Thymus (tissue), 11 donors: Measurements from ENCODE around the gene RAB43. TPM values are rescaled to one million over a fixed set of nuclear protein-coding genes. Genes with fewer than 3 reads are reported as not detected.
"Not testable (repeated sequence)": the region's sequence is repeated elsewhere in the genome, so short reads cannot be mapped to it uniquely, and the experiment has no call there.

ENCODE experiments used
- DNase-seq, 9 donors: peaks; one replicate each; pipeline ENCODE4 v3.0.0-alpha.2; 2013; ENCODE audit warnings: low spot score in 9 of 9, low read depth in 6 of 9, missing footprints in 1 of 9
- H3K27ac ChIP-seq, 2 donors: one replicate each; pipeline ENCODE4 v1.5.1; 2013; ENCODE audit warnings: control low read depth in 1 of 2, low read depth in 1 of 2, low read length in 1 of 2, mild to moderate bottlenecking in 1 of 2, moderate library complexity in 1 of 2
- H3K27me3 ChIP-seq, 2 donors: one replicate each; pipeline ENCODE4 v1.5.1; 2013; ENCODE audit warnings: low read length in 1 of 2; ENCODE audit not compliant: control insufficient read depth in 2 of 2, insufficient read depth in 1 of 2
- H3K36me3 ChIP-seq, 2 donors: one replicate each; pipeline ENCODE4 v1.5.1; 2013; ENCODE audit warnings: low read length in 1 of 2, mild to moderate bottlenecking in 1 of 2, moderate library complexity in 1 of 2; ENCODE audit not compliant: control insufficient read depth in 2 of 2, insufficient read depth in 2 of 2
- H3K4me1 ChIP-seq, 2 donors: one replicate each; pipeline ENCODE4 v1.5.1; 2013; ENCODE audit warnings: low read length in 2 of 2; ENCODE audit not compliant: control insufficient read depth in 2 of 2, insufficient read depth in 2 of 2
- H3K4me3 ChIP-seq, 2 donors: one replicate each; pipeline ENCODE4 v1.5.1; 2013; ENCODE audit warnings: low read length in 2 of 2, control low read depth in 1 of 2, mild to moderate bottlenecking in 1 of 2
- H3K9me3 ChIP-seq, 2 donors: one replicate each; pipeline ENCODE4 v1.5.1; 2013; ENCODE audit warnings: low read length in 1 of 2, mild to moderate bottlenecking in 1 of 2; ENCODE audit not compliant: control insufficient read depth in 2 of 2, insufficient read depth in 1 of 2
- WGBS: extraction: QIAGEN DNeasy Blood & Tissue Kit; methylation state at CpG from one replicate; pipeline ENCODE4 v1.1.7; 2013; 5-methylcytosine and 5-hydroxymethylcytosine counted together
- polyA plus RNA-seq: library from polyadenylated mRNA; stranded (reverse); fragments of 200-250 nt; gene quantifications from one replicate; pipeline ENCODE4 v1.2.3, GENCODE V29; 2013
- total RNA-seq: library from RNA; stranded (reverse); fragments of 120-200 nt; gene quantifications from one replicate; pipeline ENCODE4 v1.2.4, GENCODE V29; 2013
- donor health status: healthy.

RAB43 gene
- total and polyA plus RNA-seq, 2 donors, result 12.8 to 21.2 TPM

DNA sequence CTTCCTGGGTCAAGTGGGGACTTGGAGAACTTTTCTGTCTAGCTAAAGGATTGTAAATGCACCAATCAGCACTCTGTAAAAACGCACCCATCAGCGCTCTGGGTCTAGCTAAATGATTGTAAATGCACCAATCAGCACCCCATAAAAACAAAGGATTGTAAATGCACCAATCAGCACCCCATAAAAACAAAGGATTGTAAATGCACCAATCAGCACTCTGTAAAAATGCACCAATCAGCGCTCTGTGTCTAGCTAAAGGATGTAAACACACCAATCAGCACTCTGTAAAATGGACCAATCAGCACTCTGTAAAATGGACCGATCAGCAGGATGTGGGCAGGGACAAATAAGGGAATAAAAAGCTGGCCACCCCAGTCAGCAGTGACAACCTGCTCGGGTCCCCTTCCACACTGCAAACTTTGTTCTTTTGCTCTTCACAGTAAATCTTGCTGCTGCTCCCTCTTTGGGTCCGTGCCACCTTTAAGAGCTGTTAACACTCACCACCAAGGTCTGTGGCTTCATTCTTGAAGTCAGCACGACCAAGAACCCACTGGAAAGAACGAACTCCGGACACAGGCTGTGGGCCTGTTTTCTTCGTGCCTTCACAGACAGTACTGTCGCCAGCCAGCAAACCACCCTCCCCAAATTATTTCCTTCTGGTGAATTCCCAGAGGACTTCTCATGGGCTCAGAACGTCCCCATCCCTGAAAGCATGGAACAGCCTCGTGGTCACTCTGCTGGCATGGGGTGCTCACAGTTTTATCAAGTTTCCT is 52.1 kb downstream of the RAB43 start:
- H3K9me3 ChIP-seq, H3K36me3 ChIP-seq, DNase-seq, H3K4me3 ChIP-seq, H3K27ac ChIP-seq, H3K27me3 ChIP-seq, H3K4me1 ChIP-seq: not testable (repeated sequence)
- WGBS, result 92% methylated on average over 13 of the region's 13 CpGs

DNA sequence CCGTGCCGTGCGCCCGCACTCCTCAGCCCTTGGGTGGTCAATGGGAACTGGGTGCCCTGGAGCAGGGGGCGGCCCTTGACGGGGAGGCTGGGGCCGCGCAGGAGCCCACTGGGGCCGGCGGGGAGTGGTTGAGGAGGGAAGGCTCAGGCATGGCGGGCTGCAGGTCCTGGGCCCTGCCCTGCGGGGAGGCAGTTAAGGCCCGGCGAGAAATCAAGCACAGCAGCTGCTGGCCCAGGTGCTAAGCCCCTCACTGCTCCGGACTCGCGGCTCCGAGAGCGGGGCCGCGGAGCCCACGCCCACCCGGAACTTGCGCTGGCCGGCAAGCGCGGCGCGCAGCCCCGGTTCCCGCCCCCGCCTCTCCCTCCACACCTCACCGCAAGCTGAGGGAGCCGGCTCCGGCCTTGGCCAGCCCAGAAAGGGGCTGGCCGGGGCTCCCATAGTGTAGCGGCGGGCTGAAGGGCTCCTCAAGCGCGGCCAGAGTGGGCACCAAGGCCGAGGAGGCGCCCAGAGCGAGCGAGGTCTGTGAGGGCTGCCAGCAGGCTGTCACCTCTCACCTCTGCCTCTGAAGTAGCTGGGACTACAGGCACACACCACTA is 53.2 kb downstream of the RAB43 start:
- 18% methylated on average over 44 of the region's 44 CpGs for WGBS
- DNase-seq, result no peak
- peaks cover 2 to 7% of the 10 kb centered on the region in 2 donors for H3K4me1 ChIP-seq
- H3K4me3 ChIP-seq, result peak overlapping the region; percentile 27 to 42
- no peaks in the 10 kb centered on the region for H3K36me3 ChIP-seq
- no peak overlapping the region for H3K27ac ChIP-seq
- peaks cover 0 to 10% of the 10 kb centered on the region in 2 donors for H3K27me3 ChIP-seq
- H3K9me3 ChIP-seq, result no peaks in the 10 kb centered on the region

DNA sequence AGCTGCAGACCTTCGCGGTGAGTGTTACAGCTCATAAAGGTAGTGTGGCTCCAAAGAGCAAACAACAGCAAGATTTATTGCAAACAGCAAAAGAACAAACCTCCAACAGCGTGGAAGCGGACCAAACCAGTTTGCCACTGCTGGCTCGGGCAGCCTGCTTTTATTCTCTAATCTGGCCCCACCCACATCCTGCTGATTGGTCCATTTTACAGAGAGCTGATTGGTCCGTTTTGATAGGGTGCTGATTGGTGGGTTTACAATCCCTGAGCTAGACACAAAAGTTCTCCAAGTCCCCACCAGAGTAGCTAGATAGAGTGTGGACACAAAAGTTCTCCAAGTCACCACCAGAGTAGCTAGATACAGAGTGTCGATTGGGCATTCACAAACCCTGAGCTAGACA is 53.9 kb downstream of the RAB43 start:
- DNase-seq, H3K4me3 ChIP-seq, H3K27ac ChIP-seq, H3K27me3 ChIP-seq, H3K4me1 ChIP-seq, H3K9me3 ChIP-seq, H3K36me3 ChIP-seq: not testable (repeated sequence)
- 89% methylated on average over 7 of the region's 7 CpGs for WGBS

DNA sequence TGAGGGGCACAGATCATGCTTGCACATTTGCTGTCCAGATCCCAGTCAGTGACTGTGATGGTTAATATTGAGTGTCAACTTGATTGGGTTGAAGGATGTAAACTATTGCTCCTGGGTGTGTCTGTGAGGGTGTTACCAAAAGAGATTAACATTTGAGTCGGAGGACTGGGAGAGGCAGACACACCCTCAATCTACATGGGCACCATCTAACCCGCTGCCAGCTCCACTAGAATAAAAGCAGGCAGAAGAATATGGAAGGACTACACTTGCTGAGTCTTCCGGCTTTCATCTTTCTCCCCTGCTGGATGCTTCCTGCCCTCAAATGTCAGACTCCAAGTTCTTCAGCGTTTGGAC is 55.9 kb downstream of the RAB43 start:
- 96% methylated on average over 4 of the region's 4 CpGs for WGBS
- Histone ChIP-seq H3K27me3 (peaks cover 0 to 10% of the 10 kb centered on the region in 2 donors), H3K4me3 (no peak overlapping the region), H3K27ac (no peak overlapping the region), H3K4me1 (peaks cover 2 to 7% of the 10 kb centered on the region in 2 donors), H3K36me3 (no peaks in the 10 kb centered on the region), H3K9me3 (no peaks in the 10 kb centered on the region)
- DNase-seq, result no peak

DNA sequence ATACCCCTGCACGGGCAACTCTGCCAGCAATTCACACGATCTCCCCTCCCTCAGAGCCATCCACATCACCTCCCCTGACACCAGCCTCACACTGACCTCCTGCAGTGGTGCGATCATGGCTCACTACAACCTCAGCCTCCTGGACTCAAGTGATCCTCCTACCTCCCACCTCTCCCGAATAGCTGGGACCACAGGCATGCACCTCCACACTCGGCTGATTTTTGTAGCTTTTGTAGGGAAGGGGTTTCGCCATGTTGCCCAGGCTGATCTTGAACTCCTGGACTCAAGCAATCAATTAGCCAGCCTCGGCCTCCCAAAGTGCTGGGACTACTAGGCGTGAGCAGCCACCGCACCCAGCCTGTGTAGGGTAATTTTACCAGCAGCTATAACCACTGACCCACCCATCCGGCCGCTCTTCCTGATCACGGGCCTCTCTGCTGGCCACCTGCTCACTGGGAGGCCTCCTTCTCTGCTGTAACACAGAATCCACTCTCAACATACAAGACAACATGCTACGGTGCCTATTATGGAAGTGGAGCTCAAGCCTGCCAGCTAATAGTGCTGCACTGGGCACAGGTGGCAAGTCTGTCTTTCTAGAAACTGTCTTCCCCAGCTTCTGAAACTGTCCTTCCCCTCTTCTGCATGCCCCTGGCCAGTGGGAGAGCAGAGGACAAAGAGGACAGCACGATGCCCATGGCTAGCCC is 56.4 kb downstream of the RAB43 start:
- no peak for DNase-seq

DNA sequence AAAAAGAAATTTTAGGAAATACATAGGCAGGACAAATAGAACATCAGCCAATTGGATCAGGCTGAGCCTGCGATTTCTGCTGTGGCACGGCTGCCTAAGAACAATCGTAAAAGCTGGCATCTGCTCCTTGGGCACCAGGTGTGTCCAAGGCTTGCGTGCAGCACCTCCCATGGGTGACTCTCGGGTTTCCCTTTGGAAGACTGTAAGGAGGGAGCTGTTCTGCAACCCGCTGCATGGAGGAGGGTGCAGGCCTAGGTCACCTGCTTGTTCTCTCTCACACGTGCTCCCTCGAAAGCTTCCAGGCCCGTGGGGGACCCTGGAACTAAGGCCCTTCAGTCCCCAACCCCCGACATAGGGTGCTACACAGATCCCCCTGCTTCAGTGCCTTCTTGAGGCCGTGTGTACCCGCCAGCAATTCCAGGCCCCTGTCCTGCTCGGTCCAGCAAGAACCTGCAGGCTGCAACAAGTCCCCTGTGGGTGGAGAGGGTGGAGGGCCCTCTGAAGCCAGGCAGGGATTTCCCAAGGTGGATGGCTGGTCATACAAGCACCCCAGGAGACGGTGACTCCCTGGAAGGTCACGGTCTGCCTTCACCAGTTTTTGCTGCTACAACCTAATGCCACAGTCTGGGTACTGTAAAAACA is 57.6 kb downstream of the RAB43 start:
- H3K9me3 ChIP-seq, result no peaks in the 10 kb centered on the region
- H3K27me3 ChIP-seq, result peaks cover 0 to 6% of the 10 kb centered on the region in 2 donors
- DNase-seq, result no peak
- H3K36me3 ChIP-seq, result no peaks in the 10 kb centered on the region
- 97% methylated on average over 15 of the region's 15 CpGs for WGBS
- no peak overlapping the region for H3K4me3 ChIP-seq
- H3K27ac ChIP-seq, result no peak overlapping the region
- H3K4me1 ChIP-seq, result peaks cover 2 to 7% of the 10 kb centered on the region in 2 donors

More for the DNA sequence above, 56.4 kb downstream of the RAB43 start:
- Histone ChIP-seq H3K36me3 (no peaks in the 10 kb centered on the region), H3K9me3 (no peaks in the 10 kb centered on the region), H3K4me1 (peaks cover 2 to 7% of the 10 kb centered on the region in 2 donors), H3K27ac (no peak overlapping the region), H3K27me3 (peaks cover 0 to 10% of the 10 kb centered on the region in 2 donors), H3K4me3 (no peak overlapping the region)
- WGBS, result 98% methylated on average over 14 of the region's 14 CpGs

DNA sequence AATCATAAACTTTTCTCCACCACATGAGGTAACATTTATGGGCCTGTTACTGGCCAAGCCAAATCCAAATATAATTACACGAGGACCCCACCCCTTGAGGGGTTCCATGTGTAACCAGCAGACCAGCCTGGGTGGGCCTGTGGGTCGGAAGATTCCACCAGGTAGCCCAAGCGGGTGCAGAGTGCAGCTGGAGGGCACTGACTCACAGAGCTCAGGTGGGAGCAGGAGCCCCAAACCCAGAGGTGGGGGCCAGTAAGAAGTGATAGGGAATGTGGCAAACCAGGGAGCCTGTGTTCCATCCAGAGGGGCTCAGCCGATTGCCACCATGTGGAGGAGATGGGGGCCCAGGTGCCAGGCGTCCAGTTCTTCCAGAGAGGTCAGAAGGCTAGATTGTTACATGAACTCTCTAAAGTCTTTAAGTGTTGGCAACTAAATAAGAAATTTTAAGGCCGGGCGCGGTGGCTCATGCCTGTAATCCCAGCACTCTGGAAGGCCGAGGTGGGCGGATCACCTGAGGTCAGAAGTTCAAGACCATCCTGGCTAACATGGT is 58.4 kb downstream of the RAB43 start:
- peaks cover 0 to 1% of the 10 kb centered on the region in 2 donors for H3K27me3 ChIP-seq
- H3K27ac ChIP-seq, result no peak overlapping the region
- no peak overlapping the region for H3K4me3 ChIP-seq
- peaks cover under 1 to 5% of the 10 kb centered on the region in 2 donors for H3K4me1 ChIP-seq
- 93% methylated on average over 10 of the region's 10 CpGs for WGBS
- H3K36me3 ChIP-seq, result no peaks in the 10 kb centered on the region
- H3K9me3 ChIP-seq, result no peaks in the 10 kb centered on the region
- no peak for DNase-seq

DNA sequence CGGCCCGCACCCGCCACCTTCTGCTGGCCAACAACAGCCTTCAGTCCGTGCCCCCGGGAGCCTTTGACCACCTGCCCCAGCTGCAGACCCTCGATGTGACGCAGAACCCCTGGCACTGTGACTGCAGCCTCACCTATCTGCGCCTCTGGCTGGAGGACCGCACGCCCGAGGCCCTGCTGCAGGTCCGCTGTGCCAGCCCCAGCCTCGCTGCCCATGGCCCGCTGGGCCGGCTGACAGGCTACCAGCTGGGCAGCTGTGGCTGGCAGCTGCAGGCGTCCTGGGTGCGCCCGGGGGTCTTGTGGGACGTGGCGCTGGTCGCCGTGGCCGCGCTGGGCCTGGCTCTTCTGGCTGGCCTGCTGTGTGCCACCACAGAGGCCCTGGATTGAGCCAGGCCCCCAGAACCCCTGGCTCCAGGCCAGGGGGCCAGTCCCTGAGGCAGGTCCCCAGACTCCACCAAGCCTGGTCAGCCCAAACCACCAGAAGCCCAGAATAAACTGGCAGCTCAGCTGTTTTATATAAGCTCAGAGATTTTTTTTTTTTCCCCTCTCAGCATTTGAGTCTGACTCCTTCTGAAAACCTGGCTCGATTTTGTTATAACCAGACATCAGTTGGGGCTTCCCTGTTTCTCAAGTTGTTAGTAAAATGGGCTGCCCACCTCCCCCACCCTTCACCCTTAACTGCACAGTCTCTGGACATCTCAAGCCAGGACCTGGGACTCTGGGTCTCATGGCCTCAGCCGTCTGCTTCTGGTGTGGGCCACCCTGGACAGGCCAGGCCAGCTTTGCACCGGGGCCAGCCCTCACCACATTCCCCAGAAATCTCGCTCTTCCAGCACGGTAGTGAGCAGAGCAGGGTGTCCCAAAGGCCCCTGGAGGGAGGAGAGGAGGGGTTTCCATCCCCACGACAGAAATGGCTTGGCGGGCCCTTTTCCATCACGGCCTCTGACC is 59.4 kb downstream of the RAB43 start:
- WGBS, result 96% methylated on average over 32 of the region's 32 CpGs
- no peaks in the 10 kb centered on the region for H3K36me3 ChIP-seq
- no peaks in the 10 kb centered on the region for H3K9me3 ChIP-seq
- H3K27ac ChIP-seq, result no peak overlapping the region
- no peak overlapping the region for H3K4me3 ChIP-seq
- no peak for DNase-seq
- peaks cover 0 to 3% of the 10 kb centered on the region in 2 donors for H3K4me1 ChIP-seq
- no peaks in the 10 kb centered on the region for H3K27me3 ChIP-seq
